CD14-positive monocyte (primary cell): Measurements from ENCODE around the gene LSG1. TPM values are rescaled to one million over a fixed set of nuclear protein-coding genes. Genes with fewer than 3 reads are reported as not detected.

ENCODE experiments used
- DNase-seq, 3 donors: peaks; one replicate each; pipeline ENCODE4 v3.0.0-alpha.2; 2011 to 2022
- H2AFZ ChIP-seq: 2 replicates; pipeline ENCODE4 v1.6.0; 2012; ENCODE audit warnings: mild to moderate bottlenecking, low read depth, low read length, inconsistent platforms; ENCODE audit not compliant: insufficient read depth, poor library complexity, severe bottlenecking
- H3K27ac ChIP-seq, 2 donors: 1 replicate in 1 of 2; 2 replicates in 1 of 2; pipeline ENCODE4 v1.5.1; 2012 to 2013; ENCODE audit warnings: low read length in 2 of 2, control low read depth in 1 of 2, inconsistent platforms in 1 of 2, low read depth in 1 of 2, mild to moderate bottlenecking in 1 of 2
- H3K27me3 ChIP-seq, 2 donors: one replicate each; pipeline versions ENCODE4 v1.6.0 to v1.6.1; 2011 to 2013; ENCODE audit warnings: low read length in 2 of 2; ENCODE audit not compliant: control insufficient read depth in 2 of 2, insufficient read depth in 2 of 2
- H3K36me3 ChIP-seq, 2 donors: replicated peaks in 1 of 2; 1 replicate in 1 of 2; 2 replicates in 1 of 2; pipeline versions ENCODE4 v1.5.1 to v1.6.1; 2012 to 2013; ENCODE audit warnings: low read length in 2 of 2, control low read depth in 1 of 2, inconsistent platforms in 1 of 2, mild to moderate bottlenecking in 1 of 2; ENCODE audit not compliant: insufficient read depth in 2 of 2, control insufficient read depth in 1 of 2
- H3K4me1 ChIP-seq, 2 donors: 1 replicate in 1 of 2; 2 replicates in 1 of 2; pipeline versions ENCODE4 v1.5.1 to v1.6.1; 2012 to 2013; ENCODE audit warnings: low read length in 2 of 2, control low read depth in 1 of 2, inconsistent platforms in 1 of 2, mild to moderate bottlenecking in 1 of 2, moderate library complexity in 1 of 2; ENCODE audit not compliant: insufficient read depth in 2 of 2, control insufficient read depth in 1 of 2
- H3K4me2 ChIP-seq: replicated peaks from 2 replicates; pipeline ENCODE3; 2012; ENCODE audit warnings: low read length, moderate library complexity, mild to moderate bottlenecking; ENCODE audit not compliant: poor library complexity, severe bottlenecking; ENCODE audit errors: extremely low read depth
- H3K4me3 ChIP-seq, 3 experiments: fragments of 200-600 bp in 1 of 3; sonication (generic) in 1 of 3; replicated peaks in 1 of 3; 1 replicate in 2 of 3; 2 replicates in 1 of 3; pipeline ENCODE4 v1.5.1; 2011 to 2013; ENCODE audit warnings: low read length in 3 of 3, mild to moderate bottlenecking in 3 of 3, control low read depth in 2 of 3, low read depth in 2 of 3, inconsistent platforms in 1 of 3, moderate library complexity in 1 of 3
- H3K79me2 ChIP-seq: 2 replicates; pipeline ENCODE4 v1.6.0; 2012; ENCODE audit warnings: mild to moderate bottlenecking, control low read depth, inconsistent platforms, low read length, moderate library complexity; ENCODE audit not compliant: insufficient read depth
- H3K9ac ChIP-seq: 2 replicates; pipeline ENCODE4 v1.6.0; 2017; ENCODE audit warnings: low read length, mild to moderate bottlenecking; ENCODE audit not compliant: insufficient read depth, poor library complexity, severe bottlenecking
- H3K9me3 ChIP-seq, 2 donors: replicated peaks in 1 of 2; 1 replicate in 1 of 2; 2 replicates in 1 of 2; pipeline versions ENCODE4 v1.5.1 to v1.6.1; 2012 to 2013; ENCODE audit warnings: low read length in 2 of 2, control low read depth in 1 of 2; ENCODE audit not compliant: control insufficient read depth in 1 of 2, insufficient read depth in 1 of 2
- H4K20me1 ChIP-seq: 2 replicates; pipeline ENCODE4 v1.6.0; 2012; ENCODE audit warnings: mild to moderate bottlenecking, low read length, control low read depth, moderate library complexity; ENCODE audit not compliant: insufficient read depth
- H3K27ac Mint-ChIP-seq, 7 donors: one replicate each; pipeline ENCODE4 v1.8.0; 2020; ENCODE audit warnings: mild to moderate bottlenecking in 7 of 7, mixed read lengths in 7 of 7, moderate library complexity in 6 of 7, inconsistent platforms in 2 of 7
- H3K27me3 Mint-ChIP-seq, 3 donors: one replicate each; pipeline ENCODE4 v1.8.0; 2021 to 2022; ENCODE audit warnings: low read depth in 3 of 3, mild to moderate bottlenecking in 3 of 3, mixed read lengths in 3 of 3, moderate library complexity in 3 of 3, inconsistent platforms in 1 of 3
- H3K36me3 Mint-ChIP-seq, 2 donors: one replicate each; pipeline ENCODE4 v1.8.0; 2020; ENCODE audit warnings: mixed read lengths in 2 of 2, inconsistent platforms in 1 of 2, mild to moderate bottlenecking in 1 of 2
- H3K4me1 Mint-ChIP-seq: one replicate; pipeline ENCODE4 v1.8.0; 2020; ENCODE audit warnings: mild to moderate bottlenecking, mixed read lengths
- H3K4me3 Mint-ChIP-seq, 2 donors: one replicate each; pipeline ENCODE4 v1.8.0; 2020; ENCODE audit warnings: mild to moderate bottlenecking in 2 of 2, mixed read lengths in 2 of 2, moderate library complexity in 1 of 2
- H3K9me3 Mint-ChIP-seq, 7 donors: one replicate each; pipeline ENCODE4 v1.8.0; 2020 to 2022; ENCODE audit warnings: mixed read lengths in 7 of 7, mild to moderate bottlenecking in 6 of 7, moderate library complexity in 6 of 7, inconsistent platforms in 2 of 7
- WGBS: methylation state at CpG from one replicate; pipeline ENCODE4 v1.1.5; 2013; ENCODE audit warnings: missing lambda C conversion rate; ENCODE audit not compliant: insufficient coverage; 5-methylcytosine and 5-hydroxymethylcytosine counted together
- intact Hi-C, 2 donors: fragments of 100-400 bp; cut with micrococcal nuclease; formaldehyde crosslinking; loops; one replicate each; pipeline versions ENCODE4 v1.15.0 to v1.15.1; 2023
- polyA plus RNA-seq, 3 donors: library from polyadenylated mRNA; depleted of rRNA in 1 of 3; unstranded in 2 of 3; stranded (reverse) in 1 of 3; fragments of 300-500 nt in 2 of 3; fragments of >200 nt in 1 of 3; fragmentation: Illumina TruSeq in 2 of 3; gene quantifications; 1 replicate in 2 of 3; 2 replicates in 1 of 3; pipeline ENCODE4 v1.2.3, GENCODE V29; 2012 to 2021
- TF ChIP-seq, protein P1 (sequence below): fragments of 200-600 bp; IDR thresholded peaks from one replicate; pipeline ENCODE4 v1.8.0; 2022; ENCODE audit warnings: antibody characterized with exemption, mild to moderate bottlenecking

The LSG1 gene
- polyA plus RNA-seq, 3 donors, result 6.7 to 30.9 (median 9.9) TPM

DNA sequence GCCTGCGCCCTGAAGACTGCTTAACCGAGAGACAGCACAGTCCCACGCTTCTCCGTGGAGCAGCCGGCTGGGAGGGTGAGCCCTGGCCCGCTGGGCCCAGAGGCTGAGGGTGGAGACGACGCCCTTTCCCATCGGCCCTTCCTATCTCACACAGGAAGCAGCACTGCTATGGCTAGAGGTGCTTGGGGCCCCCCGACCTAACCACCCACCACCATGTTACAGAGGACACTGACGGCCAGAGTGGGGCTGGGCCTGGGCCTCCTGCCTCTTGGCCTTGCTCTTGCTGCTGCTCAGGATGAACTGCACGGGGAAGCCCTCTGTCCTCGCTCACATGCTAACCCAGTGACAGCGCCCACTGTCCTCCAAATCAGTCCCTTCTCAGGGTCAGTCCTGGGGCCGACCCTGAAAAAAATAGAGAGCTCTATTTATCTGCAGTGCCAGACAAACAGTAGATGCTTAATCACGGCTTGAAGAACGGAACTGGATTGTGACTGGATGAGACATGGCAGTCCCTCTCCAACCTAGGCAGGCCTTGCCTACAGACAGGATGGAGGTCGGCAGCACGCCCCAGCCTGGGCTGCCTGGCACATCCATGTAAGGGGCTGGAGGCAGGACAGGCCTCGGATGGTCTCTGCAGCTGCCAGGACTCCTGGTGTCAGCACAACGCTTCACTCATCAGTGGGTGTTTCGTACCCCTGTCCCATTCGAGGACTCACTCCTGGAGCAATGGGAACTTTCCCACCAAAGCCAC lies 53.0 kb downstream of the LSG1 start:
- Mint-ChIP-seq H3K4me1 (peaks cover 7% of the 10 kb centered on the region), H3K36me3 (peaks cover 0 to 2% of the 10 kb centered on the region in 2 donors), H3K27ac (peak overlapping the region in 2 of 7 donors; percentile 30 to 41), H3K27me3 (no peaks in the 10 kb centered on the region), H3K9me3 (peaks cover 0 to 2% (median 0%) of the 10 kb centered on the region in 7 donors), H3K4me3 (no peak overlapping the region)
- H3K9me3 ChIP-seq, result no peaks in the 10 kb centered on the region
- no peak overlapping the region for H3K27ac ChIP-seq
- no peak for DNase-seq
- intact Hi-C loops, result no loop called here
- H3K79me2 ChIP-seq, result no peaks in the 10 kb centered on the region
- H3K4me2 ChIP-seq, result no peak overlapping the region
- no peak overlapping the region for H3K4me3 ChIP-seq
- no peaks in the 10 kb centered on the region for H4K20me1 ChIP-seq
- no peaks in the 10 kb centered on the region for H3K36me3 ChIP-seq
- H3K9ac ChIP-seq, result no peak overlapping the region
- TF ChIP-seq, protein P1, sequence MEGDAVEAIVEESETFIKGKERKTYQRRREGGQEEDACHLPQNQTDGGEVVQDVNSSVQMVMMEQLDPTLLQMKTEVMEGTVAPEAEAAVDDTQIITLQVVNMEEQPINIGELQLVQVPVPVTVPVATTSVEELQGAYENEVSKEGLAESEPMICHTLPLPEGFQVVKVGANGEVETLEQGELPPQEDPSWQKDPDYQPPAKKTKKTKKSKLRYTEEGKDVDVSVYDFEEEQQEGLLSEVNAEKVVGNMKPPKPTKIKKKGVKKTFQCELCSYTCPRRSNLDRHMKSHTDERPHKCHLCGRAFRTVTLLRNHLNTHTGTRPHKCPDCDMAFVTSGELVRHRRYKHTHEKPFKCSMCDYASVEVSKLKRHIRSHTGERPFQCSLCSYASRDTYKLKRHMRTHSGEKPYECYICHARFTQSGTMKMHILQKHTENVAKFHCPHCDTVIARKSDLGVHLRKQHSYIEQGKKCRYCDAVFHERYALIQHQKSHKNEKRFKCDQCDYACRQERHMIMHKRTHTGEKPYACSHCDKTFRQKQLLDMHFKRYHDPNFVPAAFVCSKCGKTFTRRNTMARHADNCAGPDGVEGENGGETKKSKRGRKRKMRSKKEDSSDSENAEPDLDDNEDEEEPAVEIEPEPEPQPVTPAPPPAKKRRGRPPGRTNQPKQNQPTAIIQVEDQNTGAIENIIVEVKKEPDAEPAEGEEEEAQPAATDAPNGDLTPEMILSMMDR, result no peak
- H3K4me1 ChIP-seq, result no peaks in the 10 kb centered on the region
- WGBS, result 91% methylated on average over 20 of the region's 23 CpGs
- H3K27me3 ChIP-seq, result no peaks in the 10 kb centered on the region
- H2AFZ ChIP-seq, result no peak overlapping the region

GRCh38 chr3:194617827-194618226 lies 54.2 kb downstream of the LSG1 start:
- Mint-ChIP-seq H3K9me3 (peaks cover 0 to 3% (median 0%) of the 10 kb centered on the region in 7 donors), H3K4me3 (no peak overlapping the region), H3K4me1 (peaks cover 7% of the 10 kb centered on the region), H3K27ac (no peak overlapping the region), H3K27me3 (no peaks in the 10 kb centered on the region), H3K36me3 (peaks cover 0 to 2% of the 10 kb centered on the region in 2 donors)
- Histone ChIP-seq H3K27ac (no peak overlapping the region), H4K20me1 (no peaks in the 10 kb centered on the region), H3K27me3 (no peaks in the 10 kb centered on the region), H3K9ac (no peak overlapping the region), H3K4me1 (no peaks in the 10 kb centered on the region), H3K4me2 (no peak overlapping the region), H2AFZ (no peak overlapping the region), H3K36me3 (no peaks in the 10 kb centered on the region), H3K4me3 (no peak overlapping the region), H3K9me3 (no peaks in the 10 kb centered on the region), H3K79me2 (no peaks in the 10 kb centered on the region)
- TF ChIP-seq, protein P1, result no peak
- intact Hi-C loops, result no loop called here
- WGBS, result 92% methylated on average over 4 of the region's 9 CpGs
- no peak for DNase-seq
